SW 1271 (cell line): Measurements from ENCODE around the gene PDGFA.

Experiments used
- DNase-seq, 2 experiments: peaks; one replicate each; lab custom pipeline; 2025; lab: John Stamatoyannopoulos, UW

The PDGFA gene

GRCh38 chr7:503575-504111, 16.0 kb downstream of the PDGFA start:
- no peak for DNase-seq

- DNase-seq: no peak
These were observed 17.4 kb downstream of the PDGFA start for GRCh38 chr7:502296-502695.

GRCh38 chr7:501526-501925, 18.1 kb downstream of the PDGFA start:
- DNase-seq: no peak

GRCh38 chr7:500521-501420, 18.9 kb downstream of the PDGFA start:
- no peak for DNase-seq

GRCh38 chr7:499853-500485, 19.7 kb downstream of the PDGFA start:
- no peak for DNase-seq

GRCh38 chr7:498678-499641, 20.7 kb downstream of the PDGFA start:
- no peak for DNase-seq

- DNase-seq: no peak
These were observed 21.5 kb downstream of the PDGFA start for GRCh38 chr7:497946-498655.

- no peak for DNase-seq
These were observed 22.3 kb downstream of the PDGFA start for GRCh38 chr7:497346-497745.

- no peak for DNase-seq
These were observed 22.9 kb downstream of the PDGFA start for GRCh38 chr7:496528-497295.

- no peak for DNase-seq
These were observed 23.8 kb downstream of the PDGFA start for GRCh38 chr7:495761-496321.

- DNase-seq: no peak
These were observed 24.3 kb downstream of the PDGFA start for GRCh38 chr7:495326-495725.

GRCh38 chr7:494906-495305, 24.7 kb downstream of the PDGFA start:
- no peak for DNase-seq

- no peak for DNase-seq
These were observed 25.4 kb downstream of the PDGFA start for GRCh38 chr7:494259-494687.

GRCh38 chr7:493661-494251, 25.9 kb downstream of the PDGFA start:
- DNase-seq: no peak

GRCh38 chr7:492714-493065, 27.0 kb downstream of the PDGFA start:
- no peak for DNase-seq

GRCh38 chr7:491958-492713, 27.5 kb downstream of the PDGFA start:
- DNase-seq: no peak

GRCh38 chr7:491292-491957, 28.2 kb downstream of the PDGFA start:
- no peak for DNase-seq

- DNase-seq: no peak
These were observed 29.0 kb downstream of the PDGFA start for GRCh38 chr7:490461-491291.
